ENCODE results near the gene NFASC.

The NFASC gene

DNA sequence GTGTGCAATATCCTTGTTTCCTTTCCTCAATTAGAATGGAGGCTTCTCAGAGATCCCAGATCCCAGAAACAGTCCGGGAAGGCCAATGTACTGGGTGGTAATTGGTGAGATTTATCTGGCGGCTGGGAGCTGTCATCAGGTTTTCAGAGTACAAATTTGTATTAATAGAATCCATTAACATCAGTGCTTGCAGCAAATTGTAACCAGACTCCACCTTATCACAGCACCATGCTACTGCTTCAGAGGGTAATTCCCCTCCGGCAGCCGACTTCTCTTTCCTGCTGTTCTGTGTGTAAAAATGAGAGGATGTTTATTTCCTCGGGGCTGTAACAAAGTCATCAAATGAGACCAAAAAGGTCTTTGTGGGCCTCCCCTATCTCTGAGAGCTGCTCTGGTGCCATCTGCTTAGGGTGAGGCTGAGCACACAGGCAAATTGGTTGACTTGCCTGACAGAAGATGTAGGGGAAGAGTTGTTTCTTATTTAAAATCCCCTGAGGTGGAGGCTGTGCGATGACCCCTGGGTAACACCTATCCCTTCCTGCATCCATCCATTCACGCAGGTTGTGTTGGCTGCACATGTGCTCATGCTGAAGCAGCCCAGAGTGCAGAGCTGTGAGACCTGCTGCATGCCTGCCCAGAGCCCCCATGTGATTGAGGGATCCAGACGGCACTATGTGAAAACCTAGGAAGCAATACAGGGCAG lies 19.2 kb downstream of the NFASC start:
- Histone ChIP-seq H3K4me3 (ENCODE audit: low read depth in 1 of 2, low read length in 2 of 2) (no peak overlapping the region), H3K27ac (ENCODE audit: low read depth, low read length) (no peak overlapping the region), H3K27me3 (ENCODE audit: control insufficient read depth in 1 of 2, insufficient read depth in 2 of 2, low read length in 2 of 2) (no peaks in the 10 kb centered on the region), H3K4me1 (ENCODE audit: insufficient read depth, low read length) (peaks cover 23% of the 10 kb centered on the region), H3K9me3 (ENCODE audit: low read length) (no peaks in the 10 kb centered on the region), H3K36me3 (ENCODE audit: insufficient read depth, low read length) (no peaks in the 10 kb centered on the region), H3K9ac (ENCODE audit: low read length) (no peak overlapping the region)

DNA sequence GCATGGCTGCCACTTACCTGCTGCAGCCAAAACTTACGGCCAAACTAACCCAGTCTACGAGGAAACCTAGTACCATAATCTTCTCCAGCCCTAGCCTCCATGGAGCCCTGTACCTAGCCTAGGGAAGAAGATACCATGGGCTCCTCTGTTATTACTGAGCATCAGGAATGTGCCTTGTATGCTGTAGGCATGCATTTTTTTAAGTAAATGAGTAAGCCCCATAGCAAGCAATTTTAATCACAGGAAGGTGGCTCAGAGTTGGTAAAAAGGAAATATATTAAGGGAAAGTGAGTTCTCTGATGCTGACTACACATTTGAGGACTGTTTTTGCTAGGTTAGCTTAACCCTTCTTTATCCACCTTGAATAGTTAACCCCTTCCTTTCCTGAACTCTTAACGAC lies 21.2 kb downstream of the NFASC start:
- no peak overlapping the region for H3K27ac ChIP-seq (ENCODE audit: low read depth, low read length)
- H3K27me3 ChIP-seq (ENCODE audit: control insufficient read depth in 1 of 2, insufficient read depth in 2 of 2, low read length in 2 of 2), result no peaks in the 10 kb centered on the region
- H3K4me1 ChIP-seq (ENCODE audit: insufficient read depth, low read length), result peaks cover 9% of the 10 kb centered on the region
- H3K4me3 ChIP-seq (ENCODE audit: low read depth in 1 of 2, low read length in 2 of 2), result no peak overlapping the region
- no peak overlapping the region for H3K9ac ChIP-seq (ENCODE audit: low read length)
- no peaks in the 10 kb centered on the region for H3K9me3 ChIP-seq (ENCODE audit: low read length)
- H3K36me3 ChIP-seq (ENCODE audit: insufficient read depth, low read length), result no peaks in the 10 kb centered on the region

DNA sequence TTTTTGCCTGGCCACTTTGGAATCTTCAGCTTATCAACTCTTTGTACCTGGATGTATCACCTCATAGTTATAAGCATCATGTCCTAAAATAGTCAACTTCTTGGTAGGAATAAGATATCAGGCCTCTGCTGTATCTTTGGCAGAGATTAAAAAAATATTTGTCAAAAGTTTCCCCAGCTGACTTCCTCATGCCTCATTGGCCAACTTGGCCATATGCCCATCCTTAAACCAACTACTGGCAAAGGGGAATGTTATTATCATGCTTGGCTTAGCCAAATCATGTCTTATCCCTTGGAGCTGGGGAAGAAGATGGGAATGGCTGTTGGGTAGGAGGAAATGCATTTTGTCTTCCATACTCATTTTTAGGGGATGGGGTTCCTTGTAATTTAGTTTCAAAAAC lies 23.4 kb downstream of the NFASC start:
- Histone ChIP-seq H3K4me1 (ENCODE audit: insufficient read depth, low read length) (no peaks in the 10 kb centered on the region), H3K27me3 (ENCODE audit: control insufficient read depth in 1 of 2, insufficient read depth in 2 of 2, low read length in 2 of 2) (no peaks in the 10 kb centered on the region), H3K27ac (ENCODE audit: low read depth, low read length) (no peak overlapping the region), H3K4me3 (ENCODE audit: low read depth in 1 of 2, low read length in 2 of 2) (no peak overlapping the region), H3K9me3 (ENCODE audit: low read length) (no peaks in the 10 kb centered on the region), H3K36me3 (ENCODE audit: insufficient read depth, low read length) (no peaks in the 10 kb centered on the region), H3K9ac (ENCODE audit: low read length) (no peak overlapping the region)

DNA sequence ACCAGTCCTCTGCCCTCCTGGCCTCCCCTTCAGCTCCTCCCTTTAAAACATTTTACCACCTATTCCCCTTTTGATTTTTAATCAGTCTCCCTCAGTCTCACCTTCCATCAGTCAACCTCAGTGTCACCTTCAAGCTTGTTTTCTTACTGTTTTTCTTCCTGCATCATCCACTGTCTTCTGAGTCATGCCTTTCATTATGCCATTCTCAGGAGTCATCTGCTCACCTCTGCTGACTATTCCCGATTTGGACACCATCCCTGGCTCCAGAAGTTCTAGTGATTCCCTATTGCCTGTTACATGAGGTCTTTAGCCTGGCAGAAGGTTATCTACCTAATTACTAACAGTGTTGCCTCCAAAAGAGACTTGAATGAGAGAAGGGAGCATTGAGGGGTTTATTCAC lies 23.9 kb downstream of the NFASC start:
- no peaks in the 10 kb centered on the region for H3K9me3 ChIP-seq (ENCODE audit: low read length)
- no peak overlapping the region for H3K27ac ChIP-seq (ENCODE audit: low read depth, low read length)
- no peaks in the 10 kb centered on the region for H3K4me1 ChIP-seq (ENCODE audit: insufficient read depth, low read length)

DNA sequence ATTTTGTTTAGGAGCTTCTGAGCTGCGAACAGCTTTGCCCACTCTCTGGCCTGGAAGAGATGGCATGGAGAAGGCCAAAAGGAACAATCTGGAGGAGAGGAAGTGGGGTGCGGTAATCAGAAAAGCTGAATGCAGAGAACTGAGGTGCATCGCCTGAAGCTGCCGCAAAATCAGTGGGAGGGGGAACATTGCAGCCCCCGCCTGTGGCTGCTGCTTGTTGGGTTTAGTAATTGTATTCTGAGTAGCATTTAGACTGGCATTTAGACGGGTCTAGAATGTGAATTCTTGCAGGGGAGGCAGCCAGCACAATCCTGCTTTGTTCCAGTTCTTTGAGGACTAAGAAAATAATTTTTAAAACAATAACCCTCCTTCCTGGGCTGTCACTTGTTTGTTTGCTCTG lies 25.4 kb downstream of the NFASC start:
- H3K27ac ChIP-seq (ENCODE audit: low read depth, low read length), result no peak overlapping the region
- no peaks in the 10 kb centered on the region for H3K9me3 ChIP-seq (ENCODE audit: low read length)
- H3K4me1 ChIP-seq (ENCODE audit: insufficient read depth, low read length), result no peaks in the 10 kb centered on the region
- H3K36me3 ChIP-seq (ENCODE audit: insufficient read depth, low read length), result no peaks in the 10 kb centered on the region
- H3K4me3 ChIP-seq (ENCODE audit: low read depth in 1 of 2, low read length in 2 of 2), result no peak overlapping the region
- no peak overlapping the region for H3K9ac ChIP-seq (ENCODE audit: low read length)
- no peaks in the 10 kb centered on the region for H3K27me3 ChIP-seq (ENCODE audit: control insufficient read depth in 1 of 2, insufficient read depth in 2 of 2, low read length in 2 of 2)

More for the DNA sequence above, 23.9 kb downstream of the NFASC start:
- Histone ChIP-seq H3K36me3 (ENCODE audit: insufficient read depth, low read length) (no peaks in the 10 kb centered on the region), H3K4me3 (ENCODE audit: low read depth in 1 of 2, low read length in 2 of 2) (no peak overlapping the region), H3K9ac (ENCODE audit: low read length) (no peak overlapping the region), H3K27me3 (ENCODE audit: control insufficient read depth in 1 of 2, insufficient read depth in 2 of 2, low read length in 2 of 2) (no peaks in the 10 kb centered on the region)

DNA sequence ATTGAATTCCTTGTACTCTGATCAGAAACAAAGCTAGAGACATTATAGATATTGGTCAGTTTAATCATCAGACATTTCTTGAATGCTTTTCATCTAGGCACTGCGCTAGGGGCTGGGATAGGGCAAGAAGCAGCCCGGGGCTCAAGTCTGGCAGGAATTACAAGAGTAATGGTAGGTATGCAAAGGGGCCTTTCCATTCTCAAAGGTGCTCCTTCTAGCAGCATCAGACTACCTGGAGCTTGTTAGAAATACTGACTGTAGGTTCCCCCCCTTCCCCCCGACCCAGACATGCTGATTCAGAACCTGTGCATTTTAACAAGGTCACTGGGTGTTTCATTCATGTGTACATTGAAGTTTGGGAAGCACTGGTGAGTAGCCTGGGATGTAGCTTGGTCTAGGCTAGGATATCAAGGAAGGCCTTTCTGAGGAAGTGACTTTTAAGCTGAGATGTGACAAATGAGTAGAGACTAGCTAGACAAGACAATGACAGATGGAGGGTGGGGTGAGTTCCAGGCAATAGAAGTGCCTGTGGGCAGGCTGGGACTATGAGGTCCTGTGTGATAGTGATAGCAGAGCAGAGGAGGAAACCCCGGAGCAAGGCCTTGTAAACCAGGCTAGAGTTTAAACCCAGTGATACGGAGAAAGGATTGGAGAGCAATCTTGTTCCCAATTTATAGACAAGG lies 26.3 kb downstream of the NFASC start:
- no peak overlapping the region for H3K4me3 ChIP-seq (ENCODE audit: low read depth in 1 of 2, low read length in 2 of 2)
- H3K9me3 ChIP-seq (ENCODE audit: low read length), result no peaks in the 10 kb centered on the region
- no peaks in the 10 kb centered on the region for H3K27me3 ChIP-seq (ENCODE audit: control insufficient read depth in 1 of 2, insufficient read depth in 2 of 2, low read length in 2 of 2)
- H3K9ac ChIP-seq (ENCODE audit: low read length), result no peak overlapping the region
- no peaks in the 10 kb centered on the region for H3K4me1 ChIP-seq (ENCODE audit: insufficient read depth, low read length)
- no peak overlapping the region for H3K27ac ChIP-seq (ENCODE audit: low read depth, low read length)
- no peaks in the 10 kb centered on the region for H3K36me3 ChIP-seq (ENCODE audit: insufficient read depth, low read length)

DNA sequence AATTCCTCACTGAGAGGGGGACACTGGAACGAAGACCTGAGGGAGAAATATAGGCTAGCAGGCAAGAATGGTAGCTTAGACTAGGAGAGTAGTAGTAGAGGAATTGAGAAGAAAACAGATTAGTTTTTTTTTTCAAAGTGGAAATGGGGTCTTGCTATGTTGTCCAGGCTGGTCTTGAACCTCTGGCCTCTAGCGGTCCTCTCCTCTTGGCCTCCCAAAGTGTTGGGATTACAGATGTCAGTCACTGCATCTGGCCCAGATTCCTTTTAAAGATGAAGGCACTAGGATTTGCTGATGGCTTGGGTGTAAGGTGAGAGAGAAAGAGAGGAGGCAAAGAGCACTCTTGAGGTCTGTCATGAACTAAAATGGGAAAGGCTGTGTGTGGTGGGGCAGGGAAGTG lies 30.1 kb downstream of the NFASC start:
- Histone ChIP-seq H3K4me1 (ENCODE audit: insufficient read depth, low read length) (no peaks in the 10 kb centered on the region), H3K9me3 (ENCODE audit: low read length) (no peaks in the 10 kb centered on the region), H3K36me3 (ENCODE audit: insufficient read depth, low read length) (no peaks in the 10 kb centered on the region), H3K4me3 (ENCODE audit: low read depth in 1 of 2, low read length in 2 of 2) (no peak overlapping the region), H3K27ac (ENCODE audit: low read depth, low read length) (no peak overlapping the region), H3K27me3 (ENCODE audit: control insufficient read depth in 1 of 2, insufficient read depth in 2 of 2, low read length in 2 of 2) (no peaks in the 10 kb centered on the region), H3K9ac (ENCODE audit: low read length) (no peak overlapping the region)

DNA sequence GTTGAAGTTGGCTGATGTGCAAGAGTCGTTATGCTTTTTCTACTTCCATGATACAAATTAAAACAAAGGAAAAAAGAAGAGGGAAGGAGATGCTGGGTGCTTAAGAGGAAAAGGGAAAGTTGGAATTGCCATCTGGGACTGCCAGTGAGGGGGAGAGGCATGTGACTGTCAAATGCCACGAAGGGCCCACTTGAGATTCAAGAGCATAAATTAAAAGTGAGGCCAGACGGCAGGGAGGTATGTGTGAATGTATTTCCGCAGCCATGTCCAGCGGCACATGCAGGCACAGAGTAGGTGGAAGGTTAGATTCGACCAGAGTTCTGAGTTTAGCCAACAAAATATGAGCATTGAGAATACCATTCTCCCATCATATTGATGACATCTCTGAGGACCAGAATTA lies 32.0 kb downstream of the NFASC start:
- no peak overlapping the region for H3K27ac ChIP-seq (ENCODE audit: low read depth, low read length)
- H3K4me1 ChIP-seq (ENCODE audit: insufficient read depth, low read length), result no peaks in the 10 kb centered on the region
- H3K27me3 ChIP-seq (ENCODE audit: control insufficient read depth in 1 of 2, insufficient read depth in 2 of 2, low read length in 2 of 2), result no peaks in the 10 kb centered on the region

DNA sequence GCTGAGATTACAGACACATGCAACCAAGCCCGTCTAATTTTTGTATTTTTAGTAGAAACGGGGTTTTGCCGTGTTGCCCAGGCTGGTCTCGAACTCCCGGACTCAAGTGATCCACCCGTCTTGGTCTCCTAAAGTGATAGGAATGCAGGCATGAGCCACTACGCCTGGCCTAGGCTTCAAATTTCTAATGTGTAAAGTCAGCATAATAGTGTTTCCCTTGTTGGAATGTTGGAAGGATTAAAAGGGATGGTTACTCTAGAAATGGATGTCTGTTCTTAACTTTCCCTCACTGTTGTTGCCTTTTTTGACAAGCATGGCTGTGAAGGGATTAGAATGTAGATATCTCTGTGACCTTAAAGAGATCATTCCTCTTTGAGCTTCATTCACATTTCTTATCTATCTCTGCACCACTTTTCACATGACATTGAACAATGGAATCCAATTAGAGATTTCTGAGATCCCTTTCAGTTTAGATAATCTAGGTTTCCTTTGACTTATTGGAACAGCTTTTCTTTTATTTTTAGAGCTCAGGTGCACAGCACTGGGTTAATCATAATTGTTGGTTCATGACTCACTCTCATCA lies 33.7 kb downstream of the NFASC start:
- no peaks in the 10 kb centered on the region for H3K9me3 ChIP-seq (ENCODE audit: low read length)
- no peak overlapping the region for H3K27ac ChIP-seq (ENCODE audit: low read depth, low read length)
- H3K4me1 ChIP-seq (ENCODE audit: insufficient read depth, low read length), result no peaks in the 10 kb centered on the region
- no peaks in the 10 kb centered on the region for H3K36me3 ChIP-seq (ENCODE audit: insufficient read depth, low read length)
- H3K4me3 ChIP-seq (ENCODE audit: low read depth in 1 of 2, low read length in 2 of 2), result no peak overlapping the region
- no peak overlapping the region for H3K9ac ChIP-seq (ENCODE audit: low read length)
- no peaks in the 10 kb centered on the region for H3K27me3 ChIP-seq (ENCODE audit: control insufficient read depth in 1 of 2, insufficient read depth in 2 of 2, low read length in 2 of 2)

More for the DNA sequence above, 32.0 kb downstream of the NFASC start:
- no peak overlapping the region for H3K4me3 ChIP-seq (ENCODE audit: low read depth in 1 of 2, low read length in 2 of 2)
- H3K36me3 ChIP-seq (ENCODE audit: insufficient read depth, low read length), result no peaks in the 10 kb centered on the region
- H3K9ac ChIP-seq (ENCODE audit: low read length), result no peak overlapping the region
- H3K9me3 ChIP-seq (ENCODE audit: low read length), result no peaks in the 10 kb centered on the region

DNA sequence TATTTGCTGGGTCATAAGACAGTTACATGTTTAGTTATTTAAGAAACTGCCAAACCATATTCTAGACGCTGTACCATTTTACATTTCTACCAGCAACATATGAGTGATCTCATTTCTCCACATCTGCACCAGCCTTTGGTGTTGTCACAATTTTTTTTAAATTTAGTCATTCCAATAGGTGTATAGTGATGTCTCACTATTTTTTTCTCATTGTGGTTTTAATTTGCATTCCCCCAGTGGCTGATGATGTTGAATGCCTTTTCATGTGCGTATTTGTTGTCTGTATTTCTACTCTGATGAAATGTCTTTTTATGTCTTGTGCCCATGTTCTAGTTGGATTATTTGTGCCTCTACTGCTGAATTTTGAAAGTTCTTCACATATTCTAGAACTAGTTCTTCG lies 38.4 kb downstream of the NFASC start:
- H3K4me3 ChIP-seq (ENCODE audit: low read depth in 1 of 2, low read length in 2 of 2), result no peak overlapping the region
- H3K27ac ChIP-seq (ENCODE audit: low read depth, low read length), result no peak overlapping the region
- no peaks in the 10 kb centered on the region for H3K4me1 ChIP-seq (ENCODE audit: insufficient read depth, low read length)

DNA sequence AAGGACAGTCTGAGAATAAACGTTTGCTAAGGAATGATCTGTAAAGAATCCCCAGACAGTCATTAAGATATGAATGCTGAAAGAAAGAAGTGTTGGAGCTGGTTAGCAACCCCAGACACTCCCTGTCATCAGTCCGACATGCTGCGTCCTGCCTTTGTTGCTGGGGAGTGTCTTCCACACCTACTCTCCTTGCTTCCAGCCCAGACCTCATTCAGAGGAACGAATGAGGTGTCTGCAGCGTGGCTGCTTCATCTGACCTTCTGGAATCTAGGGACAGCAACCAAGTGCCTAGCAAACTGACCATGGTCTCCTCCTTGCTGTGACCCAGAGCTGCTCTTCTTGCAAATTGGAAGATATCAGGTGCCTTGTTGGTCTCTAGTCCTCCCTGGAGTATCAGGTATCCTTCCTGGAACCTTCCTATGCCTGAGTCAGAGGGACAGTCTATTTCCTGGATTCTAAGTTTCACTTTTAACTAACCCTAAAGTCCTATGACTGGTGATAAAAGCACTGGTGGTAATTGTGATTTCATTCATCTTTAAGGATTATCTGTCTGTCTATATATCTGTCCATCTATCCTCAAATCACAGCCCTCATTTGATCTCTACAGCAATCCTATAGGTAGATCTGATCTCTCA lies 45.3 kb downstream of the NFASC start:
- Histone ChIP-seq H3K36me3 (ENCODE audit: insufficient read depth, low read length) (no peaks in the 10 kb centered on the region), H3K4me1 (ENCODE audit: insufficient read depth, low read length) (no peaks in the 10 kb centered on the region), H3K9me3 (ENCODE audit: low read length) (no peaks in the 10 kb centered on the region), H3K27me3 (ENCODE audit: control insufficient read depth in 1 of 2, insufficient read depth in 2 of 2, low read length in 2 of 2) (no peaks in the 10 kb centered on the region), H3K27ac (ENCODE audit: low read depth, low read length) (no peak overlapping the region), H3K4me3 (ENCODE audit: low read depth in 1 of 2, low read length in 2 of 2) (no peak overlapping the region), H3K9ac (ENCODE audit: low read length) (no peak overlapping the region)

More for the DNA sequence above, 38.4 kb downstream of the NFASC start:
- Histone ChIP-seq H3K9me3 (ENCODE audit: low read length) (no peaks in the 10 kb centered on the region), H3K36me3 (ENCODE audit: insufficient read depth, low read length) (no peaks in the 10 kb centered on the region), H3K27me3 (ENCODE audit: control insufficient read depth in 1 of 2, insufficient read depth in 2 of 2, low read length in 2 of 2) (no peaks in the 10 kb centered on the region), H3K9ac (ENCODE audit: low read length) (no peak overlapping the region)

All from muscle layer of colon (tissue), 2 donors.